ENCODE results near the gene CELF1.

CELF1 gene

DNA sequence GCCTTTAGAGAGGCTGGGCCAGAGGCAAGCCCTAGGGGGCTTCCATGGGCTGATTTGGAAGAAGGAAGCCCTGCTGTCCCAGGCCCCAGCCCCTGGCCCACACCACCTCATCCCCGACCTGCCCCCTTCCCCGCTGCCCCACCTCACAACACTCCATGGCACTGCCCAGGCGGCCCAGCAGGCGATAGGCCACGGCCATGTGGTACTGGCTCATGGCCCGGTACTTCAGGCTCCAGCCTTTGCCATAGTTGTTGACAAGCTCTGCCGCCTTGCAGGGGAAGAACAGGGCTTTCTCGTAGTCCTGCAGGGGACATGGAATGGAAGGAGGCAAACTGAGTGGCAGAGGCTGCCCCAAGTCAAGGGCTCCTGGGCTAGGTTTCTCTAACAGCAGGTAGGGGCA lies 110.4 kb downstream of the CELF1 start:
- no peak for DNase-seq

DNA sequence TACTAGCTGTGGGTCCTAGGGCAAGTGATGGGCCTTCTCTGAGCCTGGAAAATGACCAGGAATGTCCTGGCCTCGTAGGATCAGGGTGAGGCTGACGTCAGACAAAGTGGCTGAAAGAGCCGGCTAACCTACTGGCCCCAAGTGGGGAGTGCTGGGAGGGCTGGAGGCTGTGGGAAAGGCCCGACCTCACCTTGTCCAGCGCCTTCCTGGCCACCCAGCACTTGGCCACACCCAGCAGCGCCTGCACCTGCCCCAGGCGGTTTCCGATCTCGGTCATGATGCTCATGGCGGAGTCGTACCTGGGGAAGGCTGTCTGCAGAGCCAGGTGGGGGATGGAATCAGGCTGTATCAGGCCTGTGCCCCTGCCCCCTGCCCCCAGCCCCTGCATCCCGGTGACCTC lies 111.5 kb downstream of the CELF1 start:
- no peak for DNase-seq

DNA sequence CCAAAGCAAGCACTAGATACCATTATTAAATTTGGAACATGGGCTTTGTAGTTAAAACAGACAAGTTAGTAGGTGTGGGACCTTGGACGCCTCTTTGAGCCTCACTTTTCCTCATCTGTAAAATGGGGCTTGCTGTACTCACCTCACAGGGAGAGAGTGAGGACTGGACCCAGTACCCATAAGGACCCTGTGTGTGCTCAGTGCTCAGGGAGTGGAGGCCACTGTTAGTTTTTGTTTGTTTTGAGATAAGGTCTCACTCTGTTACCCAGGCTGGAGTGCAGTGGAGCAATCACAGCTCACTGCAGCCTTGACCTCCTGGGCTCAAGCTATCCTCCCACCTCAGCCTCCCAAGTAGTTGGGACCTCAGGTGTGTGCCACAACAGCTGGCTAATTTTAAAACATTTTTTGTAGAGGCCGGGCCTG lies 112.9 kb downstream of the CELF1 start:
- no peak for DNase-seq

DNA sequence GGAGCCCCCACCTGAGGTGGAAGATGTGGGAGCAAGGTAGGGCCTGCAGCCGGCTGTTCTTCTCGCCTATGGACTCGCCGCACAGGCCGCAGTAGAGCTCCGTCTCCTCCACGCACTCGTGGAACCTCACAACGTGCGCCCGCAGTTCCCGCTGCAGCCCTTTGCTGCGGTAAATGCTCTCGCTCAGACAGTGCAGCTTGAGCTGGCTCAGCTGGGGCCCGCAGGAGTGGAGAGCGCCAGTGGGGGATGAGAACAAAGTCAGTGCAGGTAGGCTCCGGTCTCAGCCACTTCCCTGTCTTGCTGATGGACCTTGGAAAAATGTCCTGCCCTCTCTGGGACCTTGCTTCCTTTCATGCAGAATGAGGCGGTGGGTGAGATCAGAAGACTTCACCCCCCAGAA lies 114.2 kb downstream of the CELF1 start:
- DNase-seq, result no peak

DNA sequence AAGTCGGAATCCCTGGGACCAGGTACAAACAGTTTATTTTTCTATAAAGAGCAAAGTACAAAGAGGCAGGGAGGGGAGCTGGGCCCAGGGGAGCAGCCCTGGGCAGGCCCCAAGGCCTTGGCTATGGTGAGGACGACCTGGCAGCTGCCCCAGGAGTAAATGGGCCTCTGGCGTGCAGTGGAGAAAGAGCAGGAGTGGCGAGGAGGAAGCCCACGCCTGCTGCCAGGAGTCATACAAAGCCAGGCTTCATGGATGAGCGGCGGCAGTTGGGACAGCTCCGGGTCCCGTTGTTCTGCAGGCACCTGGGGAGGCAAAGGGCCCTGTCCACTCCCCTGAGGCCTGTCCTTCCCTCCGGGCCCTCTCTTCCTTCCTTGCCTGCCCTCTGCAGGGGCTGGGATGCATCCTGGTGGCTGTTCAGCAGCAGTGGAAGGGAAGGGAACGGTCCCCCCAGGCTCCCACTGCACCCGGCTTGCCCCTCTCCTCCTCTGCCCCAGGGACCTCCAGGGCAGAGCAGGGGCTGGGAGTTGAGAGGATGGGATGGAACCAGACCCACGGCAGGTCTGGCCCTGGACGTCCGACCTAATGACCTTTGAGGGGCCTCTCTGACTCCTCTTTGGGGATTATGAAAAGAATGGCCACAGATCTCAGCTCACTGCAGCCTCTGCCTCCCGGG lies 115.0 kb downstream of the CELF1 start:
- DNase-seq, result no peak

DNA sequence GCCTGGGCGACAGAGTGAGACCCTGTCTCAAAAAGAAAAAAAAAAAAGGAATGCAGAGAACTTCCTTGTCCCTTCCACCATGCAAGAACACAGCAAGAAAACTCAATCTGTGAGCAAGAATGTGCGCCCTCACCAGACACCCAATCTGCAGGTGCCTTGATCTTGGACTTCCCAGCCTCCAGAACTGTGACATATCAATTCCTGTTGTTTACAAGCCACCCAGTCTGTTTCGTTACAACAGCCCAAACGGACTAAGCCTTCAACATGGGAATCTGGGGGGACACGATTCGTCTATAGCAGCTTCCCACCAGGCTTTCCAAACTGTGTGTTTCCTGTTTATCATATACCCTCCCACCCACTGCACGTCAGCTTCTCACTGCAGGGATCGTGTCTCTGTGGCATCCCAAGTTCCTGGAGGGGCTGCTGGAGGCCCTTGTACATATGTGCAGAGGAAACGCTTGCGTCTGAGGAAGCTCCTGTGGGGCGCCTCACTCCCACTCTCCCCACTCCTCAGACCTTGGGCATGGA lies 115.7 kb downstream of the CELF1 start:
- no peak for DNase-seq

DNA sequence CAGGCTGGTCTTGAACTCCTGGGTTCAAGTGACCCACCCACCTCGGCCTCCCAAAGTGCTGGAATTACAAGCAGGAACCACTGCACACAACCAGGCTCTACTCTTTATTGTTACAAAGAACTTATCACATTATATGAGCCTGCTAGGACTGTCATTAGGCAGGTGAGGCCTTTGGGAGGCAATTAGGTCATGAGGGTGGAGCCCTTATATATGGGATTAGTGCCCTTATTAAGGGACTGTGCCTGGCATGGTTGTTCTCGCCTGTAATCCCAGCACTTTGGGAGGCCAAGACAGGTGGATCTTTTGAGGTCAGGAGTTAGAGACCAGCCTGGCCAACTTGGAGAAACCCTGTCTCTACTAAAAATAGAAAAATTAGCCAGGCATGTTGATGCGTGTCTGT lies 116.2 kb downstream of the CELF1 start:
- DNase-seq, result no peak

DNA sequence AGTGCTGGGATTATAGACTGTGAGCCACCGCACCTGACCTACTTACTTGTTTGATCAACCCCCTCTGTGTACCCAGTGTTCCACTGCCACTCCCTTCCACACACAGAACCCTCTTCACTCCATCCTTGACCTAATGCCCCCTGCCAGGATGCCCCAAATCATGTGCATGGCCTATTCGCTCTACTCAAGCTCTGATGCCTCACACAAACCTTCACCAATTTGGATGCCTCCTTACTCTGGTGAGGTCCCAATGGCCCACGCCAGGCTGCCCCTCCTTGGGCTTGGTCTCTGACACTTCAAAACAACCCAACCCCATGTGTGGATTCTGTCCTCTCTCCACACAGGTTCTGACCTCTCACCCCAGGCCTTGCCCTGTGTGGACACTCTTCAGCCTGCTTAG lies 117.2 kb downstream of the CELF1 start:
- DNase-seq, result no peak

DNA sequence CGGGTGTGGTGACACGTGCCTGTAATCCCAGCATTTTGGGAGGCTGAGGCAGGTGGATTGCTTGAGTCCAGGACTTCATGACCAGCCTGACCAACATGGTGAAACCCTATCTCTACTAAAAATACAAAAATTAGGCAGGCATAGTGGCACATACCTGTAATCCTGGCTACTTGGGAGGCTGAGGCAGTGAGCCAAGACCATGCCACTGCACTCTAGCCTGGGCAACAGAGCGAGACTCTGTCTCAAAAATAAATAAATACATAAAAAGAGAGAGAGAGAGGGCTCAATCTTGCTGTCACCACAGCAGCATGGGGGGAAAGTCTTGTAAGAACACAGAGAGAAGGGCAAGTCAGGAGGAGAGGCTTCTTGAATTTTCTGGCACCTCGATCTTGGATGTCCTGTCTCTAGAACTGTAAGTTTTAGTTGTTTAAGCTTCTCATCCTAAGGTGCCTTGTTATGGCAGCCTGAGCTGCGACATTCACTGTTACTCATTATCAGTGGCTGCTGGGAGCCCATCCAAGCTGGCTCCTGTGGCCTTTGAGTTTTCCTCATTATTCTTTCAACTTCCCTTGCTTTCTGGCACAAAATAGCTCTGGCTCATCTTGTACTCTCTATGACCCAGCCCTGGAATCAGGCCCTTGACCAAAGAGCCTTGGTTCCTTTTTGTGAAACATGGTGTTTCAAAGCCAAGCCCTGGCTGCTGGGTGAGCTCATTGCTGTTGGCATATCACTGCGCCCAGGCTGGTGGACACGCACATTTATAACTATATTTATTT lies 118.7 kb downstream of the CELF1 start:
- no peak for DNase-seq

DNA sequence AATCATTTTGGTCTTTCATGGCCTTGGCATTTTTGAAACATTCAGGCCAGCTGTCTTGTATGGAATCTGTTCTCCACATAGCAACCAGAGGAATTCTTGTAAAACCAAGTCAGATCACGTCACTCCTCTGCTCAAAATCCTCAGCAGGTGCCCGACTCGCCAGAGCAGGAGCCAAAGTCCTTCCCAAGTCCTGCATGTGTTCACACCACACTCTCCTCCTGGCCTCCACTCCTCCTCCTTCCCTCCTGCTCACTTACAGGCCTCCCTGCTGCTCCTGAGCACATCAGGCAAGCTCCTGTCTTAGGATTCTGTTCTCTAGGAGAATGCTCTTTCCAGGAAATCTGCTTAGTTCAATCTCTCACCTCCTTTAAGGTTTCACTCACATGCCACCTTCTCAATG lies 119.8 kb downstream of the CELF1 start:
- no peak for DNase-seq

DNA sequence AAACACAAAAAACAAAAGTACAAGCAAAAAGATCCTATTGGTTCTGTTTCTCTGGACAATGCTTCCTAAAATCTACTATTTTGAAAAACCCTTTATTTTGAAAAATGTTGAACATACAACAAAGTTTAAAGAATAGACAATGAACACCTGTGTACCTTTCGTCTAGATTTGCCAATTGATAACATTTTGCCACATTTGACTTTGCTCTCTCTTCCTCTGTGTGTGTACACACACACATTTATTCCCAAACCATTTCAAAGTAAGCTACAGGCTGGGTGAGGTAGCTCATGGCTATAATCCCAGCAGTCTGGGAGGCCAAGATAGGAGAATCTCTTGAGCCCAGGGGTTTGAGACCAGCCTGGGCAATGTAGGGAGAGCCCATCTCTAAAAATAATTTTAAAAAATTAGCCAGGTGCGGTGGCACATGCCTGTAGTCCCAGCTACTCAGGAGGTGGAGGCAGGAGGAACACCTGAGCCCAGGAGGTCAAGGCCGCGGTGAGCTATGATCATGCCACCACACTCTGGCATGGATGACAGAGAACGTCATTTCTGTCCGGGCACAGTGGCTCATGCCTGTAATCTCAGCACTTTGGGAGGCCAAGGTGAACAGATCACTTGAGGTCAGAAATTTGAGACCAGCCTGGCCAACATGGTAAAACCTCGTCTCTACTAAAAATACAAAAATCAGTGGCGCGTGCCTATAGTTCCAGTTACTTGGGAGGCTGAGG lies 121.4 kb downstream of the CELF1 start:
- DNase-seq, result no peak

DNA sequence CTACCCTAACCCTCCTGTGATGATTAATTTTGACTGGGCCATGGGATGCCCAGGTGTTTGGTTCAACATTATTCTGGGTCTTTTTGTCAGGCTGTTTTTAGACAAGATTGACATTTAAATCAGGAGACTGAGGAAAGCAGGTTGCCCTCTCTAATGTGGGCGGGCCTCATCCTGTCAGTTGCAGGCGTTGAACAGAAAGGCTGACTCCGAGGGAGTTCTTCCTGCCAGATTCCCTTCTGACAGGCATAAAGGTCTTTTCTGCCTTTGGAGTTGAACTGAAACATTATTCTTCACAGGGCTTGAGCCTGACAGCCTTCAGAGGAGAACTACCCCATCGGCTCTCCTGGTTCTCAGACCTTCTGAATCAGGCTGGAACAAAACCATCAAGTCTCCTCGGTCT lies 122.4 kb downstream of the CELF1 start:
- no peak for DNase-seq

DNA sequence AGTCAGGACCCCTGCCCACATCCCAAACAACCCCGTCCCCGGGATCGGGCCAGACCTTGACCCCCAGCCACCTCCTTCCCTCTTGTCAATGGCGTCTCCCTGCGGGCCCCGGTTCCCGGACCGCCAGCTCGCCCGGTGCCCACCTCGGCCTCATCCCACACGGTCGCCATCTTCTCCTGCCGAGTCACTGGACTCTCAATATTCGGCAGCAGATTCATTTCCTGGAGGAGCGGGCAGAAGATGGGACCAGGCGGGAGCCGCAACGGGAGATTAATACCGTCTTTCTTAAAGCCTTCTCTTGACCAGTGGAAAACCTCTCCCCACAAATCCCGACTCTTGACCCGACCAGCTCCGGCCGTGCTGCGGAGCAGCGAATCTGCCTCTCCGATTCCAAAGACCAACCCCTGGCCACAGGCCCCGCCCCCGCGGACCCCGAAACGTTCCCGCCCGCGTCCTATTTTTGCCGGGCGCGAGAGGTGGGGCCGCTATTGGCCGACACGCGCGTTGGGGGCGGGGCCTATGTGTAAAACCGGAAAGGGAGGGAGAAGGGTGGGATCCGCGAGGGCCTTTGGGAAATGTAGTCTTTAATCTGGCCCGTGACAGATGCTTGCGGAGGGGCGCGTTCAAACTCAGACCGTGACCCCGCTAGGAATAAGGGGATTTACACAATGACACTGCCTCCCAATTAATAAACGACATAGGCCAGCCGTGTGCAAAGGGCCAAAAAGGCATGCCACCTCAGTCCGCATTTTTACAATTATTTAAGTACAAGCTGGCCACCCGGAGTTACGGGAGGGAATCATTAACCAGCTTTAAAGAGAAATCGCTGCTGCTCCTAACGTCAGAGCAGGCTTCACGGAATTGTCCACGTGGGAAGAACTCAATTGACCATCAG lies 126.6 kb downstream of the CELF1 start, which contains the start of gene PSMC3:
PSMC3 (minus strand) TSS at position 378 of the 895 bp plus-strand sequence; CDS start at position 218, 160 bp downstream.
- DNase-seq, result peak; percentile 81

DNA sequence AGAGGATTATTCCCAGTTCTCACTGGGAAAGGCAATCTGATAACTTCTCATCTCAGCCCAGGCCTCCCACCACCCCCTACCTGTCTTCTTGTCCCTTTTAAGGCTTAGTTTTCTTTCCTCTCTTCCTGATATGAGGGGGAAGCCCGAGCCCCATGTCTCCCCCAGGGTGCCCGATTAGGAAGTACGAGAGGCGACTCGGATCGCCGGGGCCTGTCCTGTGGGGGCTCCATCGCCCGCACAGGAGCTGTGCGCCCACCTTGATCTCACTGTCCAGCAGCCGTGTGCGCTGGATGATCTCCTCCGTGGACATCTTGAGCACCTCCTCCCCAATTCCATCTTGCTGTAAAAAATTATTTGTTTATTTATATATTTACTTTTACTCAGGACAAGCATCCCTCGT lies 127.3 kb downstream of the CELF1 start:
- DNase-seq, result no peak

DNA sequence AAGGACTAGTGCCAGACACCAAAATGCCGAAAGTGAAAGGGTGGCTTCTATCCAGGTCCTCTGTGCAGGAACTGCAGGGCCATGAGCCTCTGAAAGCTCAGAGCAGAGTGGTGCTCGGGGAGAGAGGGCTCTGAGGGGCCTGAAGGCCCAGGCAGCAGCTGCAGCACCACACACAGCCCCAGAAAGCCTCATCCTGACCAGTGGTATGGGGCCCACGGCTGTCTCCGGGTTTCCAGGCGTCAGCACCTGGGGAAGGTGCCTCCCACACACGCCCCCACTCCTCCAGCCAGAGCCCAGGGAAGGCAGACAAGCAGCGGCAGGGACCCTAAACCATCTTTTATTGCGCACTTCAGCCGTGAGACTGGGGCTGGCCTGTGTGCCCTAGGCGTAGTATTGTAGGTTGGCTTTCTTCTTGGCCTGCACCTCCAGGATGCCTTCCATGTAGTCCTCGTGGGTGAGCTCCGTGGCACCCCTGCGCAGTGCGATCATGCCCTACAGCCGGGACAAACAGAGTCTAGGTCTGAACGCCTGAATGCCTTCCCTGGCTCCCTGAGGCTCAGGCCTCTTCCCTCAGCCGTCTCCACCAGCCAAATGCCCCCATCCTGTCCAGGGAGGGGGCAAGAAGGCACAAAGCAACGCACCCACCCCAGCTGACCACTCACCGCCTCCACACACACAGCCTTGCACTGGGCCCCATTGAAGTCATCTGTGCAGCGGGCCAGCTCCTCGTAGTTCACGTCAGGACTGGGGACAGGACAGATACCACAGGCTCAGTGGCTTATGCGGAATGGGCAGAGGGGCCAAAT lies 134.3 kb downstream of the CELF1 start:
- no peak for DNase-seq

DNA sequence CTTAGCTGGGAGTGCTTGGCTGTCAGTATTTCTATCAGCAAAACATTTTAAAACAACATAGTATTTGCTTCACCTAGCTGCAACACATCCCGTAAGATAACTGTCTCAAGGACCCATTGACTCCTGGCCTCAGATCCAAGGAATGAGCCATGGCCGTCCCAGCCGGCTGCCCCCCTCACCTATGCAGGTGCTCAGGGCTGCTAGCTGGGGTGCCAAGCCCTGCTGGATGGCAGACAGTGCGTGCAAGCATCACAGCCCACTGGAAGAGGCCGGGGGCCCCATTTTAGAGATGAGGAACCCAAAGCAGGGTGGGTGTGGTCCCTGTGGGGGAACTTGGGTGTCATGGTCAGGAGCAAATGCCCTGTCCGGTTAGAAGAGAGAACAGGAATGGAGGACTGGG lies 135.2 kb downstream of the CELF1 start:
- DNase-seq, result no peak

DNA sequence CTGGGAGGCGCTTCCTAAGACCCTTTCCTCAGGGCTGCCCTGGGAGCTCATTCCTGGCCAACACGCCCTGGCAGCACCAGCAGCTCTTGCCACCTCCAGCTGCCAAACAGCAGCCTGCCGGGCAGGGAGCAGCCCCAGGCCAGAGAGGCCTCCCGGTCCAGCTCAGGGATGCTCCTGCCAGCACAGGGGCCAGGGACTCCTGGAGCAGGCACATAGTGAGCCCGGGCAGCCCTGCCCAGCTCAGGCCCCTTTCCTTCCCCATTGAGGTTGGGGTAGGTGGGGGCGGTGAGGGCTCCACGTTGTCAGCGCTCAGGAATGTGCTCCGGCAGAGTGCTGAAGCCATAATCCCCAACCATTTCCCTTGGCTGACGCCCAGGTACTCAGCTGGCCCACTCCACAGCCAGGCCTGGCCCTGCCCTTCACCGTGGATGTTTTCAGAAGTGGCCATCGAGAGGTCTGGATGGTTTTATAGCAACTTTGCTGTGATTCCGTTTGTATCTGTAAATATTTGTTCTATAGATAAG lies 136.9 kb downstream of the CELF1 start:
- no peak for DNase-seq

Measured in cortex of kidney (tissue), 1 donor.